Measurements from ENCODE around the gene NOVA1. TPM values are rescaled to one million over a fixed set of nuclear protein-coding genes. Genes with fewer than 3 reads are reported as not detected.

The NOVA1 gene
- polyA plus RNA-seq, 1 donor (not counting 4 experiments of a cell fraction or from before 2014, with no cell fraction given): not detected

GRCh38 chr14:26500028-26500427, 97.8 kb downstream of the NOVA1 start:
- no peaks in the 10 kb centered on the region for H3K79me2 ChIP-seq (ENCODE audit: control insufficient read depth, insufficient read depth, low read length)
- TF ChIP-seq EZH2 (IDR thresholded peaks at IDR 0.05; ENCODE audit: low read length) (no peak), CTCF (optimal IDR thresholded peaks at IDR 0.05 in 1 of 3, IDR thresholded peaks at IDR 0.05 in 1 of 3, conservative IDR thresholded peaks at IDR 0.05 in 1 of 3; ENCODE audit: extremely low read depth in 1 of 3, insufficient read depth in 2 of 3, low read length in 3 of 3) (no peak)
- H3K4me2 ChIP-seq (ENCODE audit: control insufficient read depth, extremely low read depth, insufficient read depth, low read depth, low read length): no peak overlapping the region
- DNase-seq (ENCODE audit: low read depth, low spot score): no peak
- FAIRE-seq: no peak
- no peak overlapping the region for H3K9ac ChIP-seq (ENCODE audit: control insufficient read depth, extremely low read depth, insufficient read depth, low read length)
- no peak overlapping the region for H3K27ac ChIP-seq (ENCODE audit: control insufficient read depth, insufficient read depth, low read length)
- no peak overlapping the region for H3K4me3 ChIP-seq (ENCODE audit: control insufficient read depth in 2 of 3, extremely low read depth in 1 of 3, insufficient read depth in 2 of 3, low read depth in 1 of 3, low read length in 3 of 3)
- no peaks in the 10 kb centered on the region for H4K20me1 ChIP-seq (ENCODE audit: control insufficient read depth, extremely low read depth, insufficient read depth, low read length)
- no peaks in the 10 kb centered on the region for H3K9me3 ChIP-seq (ENCODE audit: control insufficient read depth, low read depth, low read length)
- no peaks in the 10 kb centered on the region for H3K27me3 ChIP-seq (ENCODE audit: control insufficient read depth, extremely low read depth, insufficient read depth, low read length)
- no peaks in the 10 kb centered on the region for H3K9me1 ChIP-seq (ENCODE audit: control insufficient read depth, extremely low read depth, insufficient read depth, low read length)
- no peaks in the 10 kb centered on the region for H3K4me1 ChIP-seq (ENCODE audit: control insufficient read depth, extremely low read depth, insufficient read depth, low read length)
- H3K36me3 ChIP-seq (ENCODE audit: control insufficient read depth in 2 of 2, extremely low read depth in 1 of 2, insufficient read depth in 2 of 2, low read length in 2 of 2): no peaks in the 10 kb centered on the region
- dilution Hi-C loops (cut with MboI; ENCODE audit: extremely low pct_ligation_motif_present, low sequenced_read_pairs): no loop called here
- H2AFZ ChIP-seq (ENCODE audit: control insufficient read depth, low read length): no peak overlapping the region

GRCh38 chr14:26499546-26499945, 98.3 kb downstream of the NOVA1 start:
- H3K27me3 ChIP-seq (ENCODE audit: control insufficient read depth, extremely low read depth, insufficient read depth, low read length): no peaks in the 10 kb centered on the region
- dilution Hi-C loops (cut with MboI; ENCODE audit: extremely low pct_ligation_motif_present, low sequenced_read_pairs): no loop called here
- H2AFZ ChIP-seq (ENCODE audit: control insufficient read depth, low read length): no peak overlapping the region

More at GRCh38 chr14:26499546-26499945, 98.3 kb downstream of the NOVA1 start:
- H4K20me1 ChIP-seq (ENCODE audit: control insufficient read depth, extremely low read depth, insufficient read depth, low read length): no peaks in the 10 kb centered on the region
- no peaks in the 10 kb centered on the region for H3K9me1 ChIP-seq (ENCODE audit: control insufficient read depth, extremely low read depth, insufficient read depth, low read length)
- H3K4me2 ChIP-seq (ENCODE audit: control insufficient read depth, extremely low read depth, insufficient read depth, low read depth, low read length): no peak overlapping the region
- no peak for DNase-seq (ENCODE audit: low read depth, low spot score)
- H3K9me3 ChIP-seq (ENCODE audit: control insufficient read depth, low read depth, low read length): no peaks in the 10 kb centered on the region
- no peaks in the 10 kb centered on the region for H3K36me3 ChIP-seq (ENCODE audit: control insufficient read depth in 2 of 2, extremely low read depth in 1 of 2, insufficient read depth in 2 of 2, low read length in 2 of 2)
- no peaks in the 10 kb centered on the region for H3K79me2 ChIP-seq (ENCODE audit: control insufficient read depth, insufficient read depth, low read length)
- TF ChIP-seq CTCF (optimal IDR thresholded peaks at IDR 0.05 in 1 of 3, IDR thresholded peaks at IDR 0.05 in 1 of 3, conservative IDR thresholded peaks at IDR 0.05 in 1 of 3; ENCODE audit: extremely low read depth in 1 of 3, insufficient read depth in 2 of 3, low read length in 3 of 3) (no peak), EZH2 (IDR thresholded peaks at IDR 0.05; ENCODE audit: low read length) (no peak)
- H3K4me1 ChIP-seq (ENCODE audit: control insufficient read depth, extremely low read depth, insufficient read depth, low read length): no peaks in the 10 kb centered on the region
- FAIRE-seq: no peak
- no peak overlapping the region for H3K9ac ChIP-seq (ENCODE audit: control insufficient read depth, extremely low read depth, insufficient read depth, low read length)
- H3K4me3 ChIP-seq (ENCODE audit: control insufficient read depth in 2 of 3, extremely low read depth in 1 of 3, insufficient read depth in 2 of 3, low read depth in 1 of 3, low read length in 3 of 3): no peak overlapping the region
- no peak overlapping the region for H3K27ac ChIP-seq (ENCODE audit: control insufficient read depth, insufficient read depth, low read length)

Data from keratinocyte (primary cell).